GM18505 (cell line): Measurements from ENCODE around the gene FRMD3.

Experiments used
- ATAC-seq: cut with Tn5 transposase; IDR thresholded peaks from one replicate; pipeline ENCODE4 v1.9.1; 2021; ENCODE audit not compliant: unreplicated experiment
- POLR2A ChIP-seq: IDR thresholded peaks from 4 replicates; pipeline ENCODE4 v1.6.1; 2011; ENCODE audit warnings: borderline replicate concordance; ENCODE audit not compliant: insufficient read depth, insufficient read length; ENCODE audit errors: extremely low read depth

The FRMD3 gene

GRCh38 chr9:83327323-83327722 is 210.9 kb downstream of the FRMD3 start:
- ATAC-seq: no peak
- no peak for TF ChIP-seq POLR2A

GRCh38 chr9:83323148-83323547 is 215.1 kb downstream of the FRMD3 start:
- ATAC-seq: no peak
- no peak for TF ChIP-seq POLR2A

- ATAC-seq: no peak
- no peak for TF ChIP-seq POLR2A
Observed at GRCh38 chr9:83322438-83322837, 215.8 kb downstream of the FRMD3 start.

- ATAC-seq: no peak
- TF ChIP-seq POLR2A: no peak
Observed at GRCh38 chr9:83317244-83317643, 221.0 kb downstream of the FRMD3 start.

GRCh38 chr9:83315649-83316048 is 222.6 kb downstream of the FRMD3 start:
- ATAC-seq: no peak

GRCh38 chr9:83313781-83314180 is 224.4 kb downstream of the FRMD3 start:
- TF ChIP-seq POLR2A: no peak
- no peak for ATAC-seq

More at GRCh38 chr9:83315649-83316048, 222.6 kb downstream of the FRMD3 start:
- no peak for TF ChIP-seq POLR2A

- no peak for ATAC-seq
- TF ChIP-seq POLR2A: no peak
Observed at GRCh38 chr9:83312537-83312936, 225.7 kb downstream of the FRMD3 start.

GRCh38 chr9:83307066-83307724 is 231.0 kb downstream of the FRMD3 start:
- no peak for TF ChIP-seq POLR2A
- ATAC-seq: no peak

GRCh38 chr9:83304686-83305085 is 233.5 kb downstream of the FRMD3 start:
- no peak for ATAC-seq
- TF ChIP-seq POLR2A: no peak

- no peak for TF ChIP-seq POLR2A
- no peak for ATAC-seq
Observed at GRCh38 chr9:83299571-83299970, 238.6 kb downstream of the FRMD3 start.

GRCh38 chr9:83299094-83299493 is 239.1 kb downstream of the FRMD3 start:
- TF ChIP-seq POLR2A: no peak
- no peak for ATAC-seq

- no peak for TF ChIP-seq POLR2A
- ATAC-seq: no peak
Observed at GRCh38 chr9:83296123-83296522, 242.1 kb downstream of the FRMD3 start.

GRCh38 chr9:83294816-83295215 is 243.4 kb downstream of the FRMD3 start:
- TF ChIP-seq POLR2A: no peak
- no peak for ATAC-seq

- TF ChIP-seq POLR2A: no peak
- ATAC-seq: no peak
Observed at GRCh38 chr9:83291196-83291595, 247.0 kb downstream of the FRMD3 start.

GRCh38 chr9:83290692-83291091 is 247.5 kb downstream of the FRMD3 start:
- ATAC-seq: no peak
- no peak for TF ChIP-seq POLR2A

GRCh38 chr9:83287021-83287420 is 251.2 kb downstream of the FRMD3 start:
- ATAC-seq: no peak
- no peak for TF ChIP-seq POLR2A
